ENCODE measurements around the gene ITGA2B. TPM values are rescaled to one million over a fixed set of nuclear protein-coding genes. Genes with fewer than 3 reads are reported as not detected.

Gene ITGA2B
- total and polyA plus RNA-seq, 2 of the 8 experiments (the other 6 are each of a cell fraction or from before 2014, with no cell fraction given) = 6.9 to 12.3 TPM

DNA sequence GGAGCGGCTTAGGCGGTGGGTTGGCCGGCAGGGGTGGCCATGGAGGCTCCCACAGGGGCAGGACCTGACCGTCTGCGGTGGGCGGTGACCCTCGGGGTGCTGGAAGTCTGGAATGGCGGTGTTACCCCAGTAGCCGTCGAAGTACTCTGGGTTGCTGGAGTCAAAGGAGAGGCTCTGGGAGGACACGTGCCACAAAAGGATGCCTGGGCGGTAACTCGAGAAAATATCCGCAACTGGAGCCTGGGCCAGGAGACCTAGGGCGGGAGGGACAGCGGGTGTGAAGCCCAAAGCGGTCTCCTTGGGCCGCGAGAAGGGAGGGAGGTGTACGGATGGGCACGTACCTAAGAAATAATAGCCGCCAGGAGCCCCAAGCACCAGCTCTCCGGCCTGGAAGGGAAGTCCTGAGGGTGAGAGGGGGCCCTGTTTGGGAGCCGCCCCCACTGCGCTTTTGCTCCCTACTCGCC lies 4.6 kb downstream of the ITGA2B start (continued):
- no peak for TF ChIP-seq TCF12 (IDR thresholded peaks at IDR 0.05; ENCODE audit: low read depth, low read length)
- TF ChIP-seq TAF1 (IDR thresholded peaks at IDR 0.05; ENCODE audit: low read depth, low read length) = peak; percentile 63; the same call in 1 of the 2 replicates
- TF ChIP-seq CBX8 (IDR thresholded peaks at IDR 0.05; ENCODE audit: borderline replicate concordance, low read depth, low read length) = no peak
- TF ChIP-seq CTCF (IDR thresholded peaks at IDR 0.05; ENCODE audit: control extremely low read depth in 1 of 3, insufficient read depth in 1 of 3, low read depth in 1 of 3, low read length in 3 of 3) = no peak
- TF ChIP-seq CEBPB (IDR thresholded peaks at IDR 0.05; ENCODE audit: low read depth, low read length) = no peak
- TF ChIP-seq JUND (IDR thresholded peaks at IDR 0.05; ENCODE audit: low read length) = no peak
- TF ChIP-seq ASH2L (IDR thresholded peaks at IDR 0.05; ENCODE audit: low read length) = peak; percentile 14
- no peak for TF ChIP-seq KDM5A (IDR thresholded peaks at IDR 0.05; ENCODE audit: low read length)
- 0 out of 2 replicates have a peak, but pooled peaks have one; percentile 18 for TF ChIP-seq GABPA (IDR thresholded peaks at IDR 0.05; ENCODE audit: borderline replicate concordance, insufficient read depth, low read length)
- TF ChIP-seq NRF1 (IDR thresholded peaks at IDR 0.05; ENCODE audit: low read depth, low read length) = no peak
- peak; percentile 92 for TF ChIP-seq MAX (IDR thresholded peaks at IDR 0.05)
- TF ChIP-seq SUZ12 (IDR thresholded peaks at IDR 0.05; ENCODE audit: low read length) = no peak; the same call in 1 of the 2 replicates
- peak; percentile 26; the same call in 1 of the 2 replicates for TF ChIP-seq PHF8 (conservative IDR thresholded peaks at IDR 0.05; ENCODE audit: low read depth, low read length)
- no peak for TF ChIP-seq MAFK (IDR thresholded peaks at IDR 0.05; ENCODE audit: low read depth, low read length)
- no peak for TF ChIP-seq SIX5 (IDR thresholded peaks at IDR 0.05; ENCODE audit: low read depth, low read length)
